Activated CD8-positive, alpha-beta memory T cell treated with anti-CD3 and anti-CD28 coated beads for 36 hours (primary cell): ENCODE measurements around the gene PYDC1. TPM values are rescaled to one million over a fixed set of nuclear protein-coding genes. Genes with fewer than 3 reads are reported as not detected.

Experiments used
- total RNA-seq, 2 experiments: library from RNA; stranded (reverse); gene quantifications; one replicate each; pipeline ENCODE4 v1.2.3, GENCODE V29; 2021

PYDC1 gene
- total RNA-seq, 2 experiments from 2014 or later, result not detected

Other genes with a start within 250 kb of the PYDC1 start
- 1 to 10 TPM; 1.8 to 1.9 TPM for gene HSD3B7, start 231.9 kb downstream of the PYDC1 start, total RNA-seq
- gene STX1B, start 206.5 kb downstream of the PYDC1 start, total RNA-seq, result under 1 TPM; 0.15 to 0.34 TPM
- gene STX4, start 183.6 kb downstream of the PYDC1 start, total RNA-seq, result 10 to 100 TPM; 40.0 to 41.2 TPM
- gene ZNF668, start 142.9 kb downstream of the PYDC1 start, total RNA-seq, result 10 to 100 TPM; 16.8 to 17.2 TPM
- gene ZNF646, start 142.7 kb downstream of the PYDC1 start, total RNA-seq, result 10 to 100 TPM; 19.8 to 20.3 TPM
- 1 to 10 TPM; 3.5 to 3.8 TPM for gene PRSS53, start 128.2 kb downstream of the PYDC1 start, total RNA-seq
- 10 to 100 TPM; 72.7 to 81.6 TPM for gene VKORC1, start 122.3 kb downstream of the PYDC1 start, total RNA-seq
- 10 to 100 TPM; 49.5 to 49.7 TPM for gene BCKDK, start 108.7 kb downstream of the PYDC1 start, total RNA-seq
- 10 to 100 TPM; 53.1 to 54.8 TPM for gene KAT8, start 99.5 kb downstream of the PYDC1 start, total RNA-seq
- not detected for gene PRSS8, start 81.4 kb downstream of the PYDC1 start, total RNA-seq
- under 1 TPM; 0.23 to 0.31 TPM for gene PRSS36, start 67.1 kb downstream of the PYDC1 start, total RNA-seq
- gene FUS, start 37.0 kb downstream of the PYDC1 start, total RNA-seq, result 100 to 1,000 TPM; 678 to 692 TPM
- gene PYCARD, start 14.4 kb downstream of the PYDC1 start, total RNA-seq, result 1 to 10 TPM; 5.2 to 6.9 TPM
- gene TRIM72, start 3.0 kb downstream of the PYDC1 start, total RNA-seq, result not detected
- under 1 TPM; 0.84 to 0.89 TPM for gene ITGAM, start 42.8 kb upstream of the PYDC1 start, total RNA-seq
- gene ITGAX, start 138.0 kb upstream of the PYDC1 start, total RNA-seq, result 1 to 10 TPM; 4.3 to 5.3 TPM
- not detected for gene ITGAD, start 176.2 kb upstream of the PYDC1 start, total RNA-seq
- not detected for gene COX6A2, start 211.2 kb upstream of the PYDC1 start, total RNA-seq
- under 1 TPM; 0.10 to 0.11 TPM for gene ZNF843, start 225.7 kb upstream of the PYDC1 start, total RNA-seq
- 10 to 100 TPM; 11.8 to 12.3 TPM for gene ARMC5, start 242.4 kb upstream of the PYDC1 start, total RNA-seq